Gastroesophageal sphincter (tissue), 4 donors: ENCODE measurements around the gene EIF4EBP2. TPM values are rescaled to one million over a fixed set of nuclear protein-coding genes. Genes with fewer than 3 reads are reported as not detected.

ENCODE experiments used
- ATAC-seq: fragments of 150-250 bp; one replicate; pipeline ENCODE4 v1.9.1; 2016; ENCODE audit warnings: mild to moderate bottlenecking, moderate library complexity
- H3K27ac ChIP-seq, 4 donors: fragments of 200-600 bp; sonication (generic) in 3 of 4; 1 replicate in 3 of 4; 2 replicates in 1 of 4; pipeline ENCODE4 v1.5.1; 2016 to 2019
- H3K27me3 ChIP-seq: fragments of 200-600 bp; sonication (generic); one replicate; pipeline ENCODE4 v1.5.1; 2019
- H3K36me3 ChIP-seq, 2 donors: fragments of 200-600 bp; sonication (generic); one replicate each; pipeline ENCODE4 v1.5.1; 2019; ENCODE audit warnings: control low read depth in 1 of 2
- H3K4me1 ChIP-seq, 3 donors: fragments of 200-600 bp; sonication (generic); 1 replicate in 2 of 3; 2 replicates in 1 of 3; pipeline ENCODE4 v1.5.1; 2016 to 2019; ENCODE audit warnings: control low read depth in 2 of 3
- H3K4me3 ChIP-seq, 2 donors: fragments of 200-600 bp; sonication (generic); one replicate each; pipeline ENCODE4 v1.5.1; 2019; ENCODE audit warnings: mild to moderate bottlenecking in 1 of 2, moderate library complexity in 1 of 2
- H3K9me3 ChIP-seq, 3 donors: fragments of 200-600 bp; sonication (generic); one replicate each; pipeline ENCODE4 v1.5.1; 2017 to 2019; ENCODE audit warnings: control low read depth in 2 of 3
- CTCF ChIP-seq, 4 experiments: fragments of 200-600 bp in 2 of 4; fragments of 450-650 bp in 2 of 4; sonication (generic) in 1 of 4; IDR thresholded peaks; one replicate each; pipeline ENCODE4 v1.5.1; 2017 to 2019; ENCODE audit warnings: antibody characterized with exemption in 4 of 4, mild to moderate bottlenecking in 2 of 4, moderate library complexity in 2 of 4
- EP300 ChIP-seq: sonication (generic); formaldehyde crosslinking; IDR thresholded peaks from one replicate; pipeline ENCODE4 v1.6.1; 2017; ENCODE audit warnings: antibody characterized with exemption, mild to moderate bottlenecking
- POLR2A ChIP-seq, 2 donors: fragments of 450-650 bp; IDR thresholded peaks; one replicate each; pipeline ENCODE4 v1.6.1; 2017; ENCODE audit warnings: antibody characterized with exemption in 2 of 2, mild to moderate bottlenecking in 2 of 2, moderate library complexity in 1 of 2
- POLR2AphosphoS5 ChIP-seq: sonication (generic); formaldehyde crosslinking; IDR thresholded peaks from one replicate; pipeline ENCODE4 v1.6.1; 2017; ENCODE audit warnings: antibody characterized with exemption
- WGBS, 2 donors: methylation state at CpG; one replicate each; pipeline ENCODE4 v1.1.5; 2018; ENCODE audit warnings: low coverage in 1 of 2; 5-methylcytosine and 5-hydroxymethylcytosine counted together
- total RNA-seq, 4 donors: library from RNA; depleted of rRNA; stranded (reverse); fragments of >200 nt; gene quantifications; one replicate each; pipeline ENCODE4 v1.1.0, GENCODE V29; 2016

Gene EIF4EBP2
- total RNA-seq, 4 donors from 2014 or later, result 83.8 to 93.7 (median 90.6) TPM

GRCh38 chr10:70445718-70446657, 42.0 kb downstream of the EIF4EBP2 start:
- 32 to 33% methylated on average over 5 to 8 of the region's 8 CpGs for WGBS, 2 donors
- peak; percentile 62 for ATAC-seq
- H3K4me1 ChIP-seq, result peaks cover 0 to 47% (median 9%) of the 10 kb centered on the region in 3 donors
- H3K27ac ChIP-seq, result peak overlapping the region in 3 of 4 donors; percentile 50 to 73 (median 64)
- no peak overlapping the region for H3K4me3 ChIP-seq
- no peaks in the 10 kb centered on the region for H3K36me3 ChIP-seq
- no peaks in the 10 kb centered on the region for H3K9me3 ChIP-seq
- H3K27me3 ChIP-seq, result peaks cover 23% of the 10 kb centered on the region
- TF ChIP-seq POLR2AphosphoS5, result peak; percentile 67
- no peak for TF ChIP-seq POLR2A (IDR thresholded peaks at IDR 0.05)

GRCh38 chr10:70448236-70448635, 44.3 kb downstream of the EIF4EBP2 start:
- H3K9me3 ChIP-seq, result no peaks in the 10 kb centered on the region
- TF ChIP-seq EP300 (no peak), POLR2A (IDR thresholded peaks at IDR 0.05) (no peak), CTCF (IDR thresholded peaks at IDR 0.05) (no peak), POLR2AphosphoS5 (no peak)
- no CpG with 5 or more reads among the region's 2 CpGs for WGBS, 2 donors
- no peak overlapping the region for H3K27ac ChIP-seq
- H3K36me3 ChIP-seq, result no peaks in the 10 kb centered on the region
- ATAC-seq, result no peak
- no peak overlapping the region for H3K4me3 ChIP-seq
- peaks cover 0 to 39% (median 3%) of the 10 kb centered on the region in 3 donors for H3K4me1 ChIP-seq
- peaks cover under 1% of the 10 kb centered on the region for H3K27me3 ChIP-seq

GRCh38 chr10:70455213-70455630, 51.3 kb downstream of the EIF4EBP2 start:
- H3K36me3 ChIP-seq, result no peaks in the 10 kb centered on the region
- H3K27me3 ChIP-seq, result no peaks in the 10 kb centered on the region
- peaks cover 0 to 26% (median 15%) of the 10 kb centered on the region in 3 donors for H3K4me1 ChIP-seq
- WGBS, 2 donors, result no CpG with 5 or more reads among the region's 6 CpGs
- no peak overlapping the region for H3K4me3 ChIP-seq
- TF ChIP-seq EP300 (no peak), CTCF (IDR thresholded peaks at IDR 0.05) (no peak), POLR2AphosphoS5 (no peak), POLR2A (IDR thresholded peaks at IDR 0.05) (no peak)
- no peak for ATAC-seq
- no peak overlapping the region for H3K27ac ChIP-seq
- H3K9me3 ChIP-seq, result no peaks in the 10 kb centered on the region

- 70 to 82% methylated on average over 3 to 6 of the region's 8 CpGs for WGBS, 2 donors
- H3K27ac ChIP-seq, result no peak overlapping the region
- TF ChIP-seq EP300, result no peak
- TF ChIP-seq POLR2A (IDR thresholded peaks at IDR 0.05), result no peak
- no peak for TF ChIP-seq CTCF (IDR thresholded peaks at IDR 0.05)
- TF ChIP-seq POLR2AphosphoS5, result no peak
Measured at GRCh38 chr10:70456164-70456563, 52.2 kb downstream of the EIF4EBP2 start.

GRCh38 chr10:70457759-70458305, 53.9 kb downstream of the EIF4EBP2 start:
- TF ChIP-seq POLR2A (IDR thresholded peaks at IDR 0.05), result no peak
- no peak for TF ChIP-seq POLR2AphosphoS5
- no peak for TF ChIP-seq CTCF (IDR thresholded peaks at IDR 0.05)
- ATAC-seq, result peak; percentile 1
- peak overlapping the region in 3 of 4 donors; percentile 83 to 90 (median 89) for H3K27ac ChIP-seq
- 8 to 23% methylated on average over 3 of the region's 17 CpGs for WGBS, 2 donors
- peak overlapping the region; percentile 3 to 53 for H3K4me3 ChIP-seq
- peaks cover 0 to 45% (median 21%) of the 10 kb centered on the region in 3 donors for H3K4me1 ChIP-seq
- no peaks in the 10 kb centered on the region for H3K36me3 ChIP-seq
- no peaks in the 10 kb centered on the region for H3K9me3 ChIP-seq
- no peaks in the 10 kb centered on the region for H3K27me3 ChIP-seq

More at GRCh38 chr10:70456164-70456563, 52.2 kb downstream of the EIF4EBP2 start:
- Histone ChIP-seq H3K9me3 (no peaks in the 10 kb centered on the region), H3K4me3 (no peak overlapping the region), H3K27me3 (no peaks in the 10 kb centered on the region), H3K4me1 (peaks cover 0 to 29% (median 15%) of the 10 kb centered on the region in 3 donors), H3K36me3 (no peaks in the 10 kb centered on the region)
- no peak for ATAC-seq
